Activated T-helper 17 cell treated with anti-CD3 and anti-CD28 coated beads, Interleukin-2, amount 50 U/mL, for 72 hours (primary cell): Measurements from ENCODE around the gene KLHL22. TPM values are rescaled to one million over a fixed set of nuclear protein-coding genes. Genes with fewer than 3 reads are reported as not detected.
"Not testable (repeated sequence)": the region's sequence is repeated elsewhere in the genome, so short reads cannot be mapped to it uniquely, and the experiment has no call there.

Experiments used
- ATAC-seq: fragments of 150-1000 bp; cut with Tn5 transposase; replicated peaks from 2 replicates; pipeline ENCODE4 v1.10.0; 2021; ENCODE audit warnings: mild to moderate bottlenecking, moderate library complexity
- H3K27ac Mint-ChIP-seq: one replicate; pipeline ENCODE4 v1.8.0; 2022; ENCODE audit warnings: mixed read lengths
- H3K27me3 Mint-ChIP-seq: one replicate; pipeline ENCODE4 v1.8.0; 2022; ENCODE audit warnings: mixed read lengths
- H3K36me3 Mint-ChIP-seq: one replicate; pipeline ENCODE4 v1.8.0; 2022; ENCODE audit warnings: low read depth, mild to moderate bottlenecking, mixed read lengths
- H3K4me1 Mint-ChIP-seq: one replicate; pipeline ENCODE4 v1.8.0; 2022; ENCODE audit warnings: mixed read lengths
- H3K4me3 Mint-ChIP-seq: one replicate; pipeline ENCODE4 v1.8.0; 2022; ENCODE audit warnings: mild to moderate bottlenecking, mixed read lengths
- H3K9me3 Mint-ChIP-seq: one replicate; pipeline ENCODE4 v1.8.0; 2022; ENCODE audit warnings: mixed read lengths
- total RNA-seq, 2 donors: library from RNA; stranded (reverse); gene quantifications; one replicate each; pipeline ENCODE4 v1.2.3, GENCODE V29; 2022

KLHL22 gene
- total RNA-seq, 2 donors from 2014 or later = 19.3 to 22.4 TPM

- not testable (repeated sequence) for H3K27me3 Mint-ChIP-seq, ATAC-seq, H3K9me3 Mint-ChIP-seq, H3K36me3 Mint-ChIP-seq, H3K4me1 Mint-ChIP-seq
- Mint-ChIP-seq H3K4me3 (peak overlapping the region; percentile 44), H3K27ac (peak overlapping the region; percentile 12)
These were observed 20.0 kb downstream of the KLHL22 start for GRCh38 chr22:20475569-20475968.

DNA sequence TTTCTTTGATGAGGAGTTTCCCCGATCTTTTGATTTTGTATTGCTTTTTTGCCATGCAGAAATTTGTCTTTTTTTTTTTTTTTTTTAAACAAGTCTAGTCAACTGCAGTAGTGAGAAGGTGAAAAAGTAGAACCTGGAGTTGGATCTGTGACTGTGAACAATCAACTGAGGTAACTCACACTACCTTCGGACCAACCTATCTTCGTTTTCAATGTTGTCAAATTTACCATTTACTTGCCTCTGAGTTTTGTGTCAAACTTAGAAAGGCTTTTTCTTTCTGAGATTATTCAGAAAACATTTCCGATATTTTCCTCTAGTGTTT is 20.5 kb downstream of the KLHL22 start:
- no peaks in the 10 kb centered on the region for H3K27me3 Mint-ChIP-seq
- ATAC-seq = peak; percentile 64
- H3K9me3 Mint-ChIP-seq = no peaks in the 10 kb centered on the region
- peak overlapping the region; percentile 12 for H3K27ac Mint-ChIP-seq
- H3K36me3 Mint-ChIP-seq = peaks cover 6% of the 10 kb centered on the region
- peaks cover 9% of the 10 kb centered on the region for H3K4me1 Mint-ChIP-seq
- peak overlapping the region; percentile 44 for H3K4me3 Mint-ChIP-seq

- Mint-ChIP-seq H3K4me1 (peaks cover 4% of the 10 kb centered on the region), H3K9me3 (no peaks in the 10 kb centered on the region), H3K27me3 (no peaks in the 10 kb centered on the region), H3K4me3 (no peak overlapping the region), H3K36me3 (peaks cover 6% of the 10 kb centered on the region), H3K27ac (peak overlapping the region; percentile 67)
- no peak for ATAC-seq
These were observed 22.8 kb downstream of the KLHL22 start for GRCh38 chr22:20472629-20473442.

DNA sequence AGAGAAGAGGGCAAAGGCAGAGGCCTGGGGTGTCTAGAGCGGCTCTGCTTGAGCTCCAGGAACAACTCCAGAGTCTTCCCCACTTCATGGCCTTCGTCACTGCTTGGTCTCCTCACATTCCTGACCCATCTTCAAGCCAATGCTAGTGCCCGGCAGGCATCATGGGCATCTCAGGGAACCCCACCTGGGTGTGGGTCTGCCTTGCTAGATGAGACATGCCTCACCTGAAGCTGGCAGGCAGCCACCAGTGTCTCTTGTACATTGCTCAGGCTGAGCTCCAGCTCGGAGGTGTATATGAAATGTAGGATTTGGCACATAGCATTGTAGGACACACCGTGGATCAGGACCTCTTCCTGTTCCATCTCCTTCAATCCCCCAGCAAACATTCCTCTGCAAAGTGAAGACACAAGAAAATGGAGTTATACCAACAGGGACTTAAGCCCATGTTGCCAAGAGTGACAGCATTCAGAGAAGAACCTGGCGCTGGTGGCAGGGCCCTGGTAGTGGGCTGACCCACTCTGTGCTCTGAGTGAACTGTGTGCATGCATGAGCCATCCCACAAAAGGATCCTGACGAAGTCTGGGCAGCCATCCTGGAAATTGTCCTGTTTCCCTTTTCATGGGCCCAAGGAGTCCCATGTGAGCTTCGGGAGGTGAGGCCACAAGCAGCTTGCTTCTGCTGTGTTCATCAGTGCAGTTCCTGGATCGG is 24.3 kb downstream of the KLHL22 start:
- no peak overlapping the region for H3K27ac Mint-ChIP-seq
- no peaks in the 10 kb centered on the region for H3K9me3 Mint-ChIP-seq
- H3K4me1 Mint-ChIP-seq = peaks cover 4% of the 10 kb centered on the region
- no peak overlapping the region for H3K4me3 Mint-ChIP-seq
- no peak for ATAC-seq
- no peaks in the 10 kb centered on the region for H3K27me3 Mint-ChIP-seq
- peaks cover 6% of the 10 kb centered on the region for H3K36me3 Mint-ChIP-seq

- H3K4me3 Mint-ChIP-seq, H3K27ac Mint-ChIP-seq, ATAC-seq, H3K36me3 Mint-ChIP-seq, H3K4me1 Mint-ChIP-seq, H3K27me3 Mint-ChIP-seq, H3K9me3 Mint-ChIP-seq: not testable (repeated sequence)
These were observed 25.1 kb downstream of the KLHL22 start for GRCh38 chr22:20470525-20470924.

DNA sequence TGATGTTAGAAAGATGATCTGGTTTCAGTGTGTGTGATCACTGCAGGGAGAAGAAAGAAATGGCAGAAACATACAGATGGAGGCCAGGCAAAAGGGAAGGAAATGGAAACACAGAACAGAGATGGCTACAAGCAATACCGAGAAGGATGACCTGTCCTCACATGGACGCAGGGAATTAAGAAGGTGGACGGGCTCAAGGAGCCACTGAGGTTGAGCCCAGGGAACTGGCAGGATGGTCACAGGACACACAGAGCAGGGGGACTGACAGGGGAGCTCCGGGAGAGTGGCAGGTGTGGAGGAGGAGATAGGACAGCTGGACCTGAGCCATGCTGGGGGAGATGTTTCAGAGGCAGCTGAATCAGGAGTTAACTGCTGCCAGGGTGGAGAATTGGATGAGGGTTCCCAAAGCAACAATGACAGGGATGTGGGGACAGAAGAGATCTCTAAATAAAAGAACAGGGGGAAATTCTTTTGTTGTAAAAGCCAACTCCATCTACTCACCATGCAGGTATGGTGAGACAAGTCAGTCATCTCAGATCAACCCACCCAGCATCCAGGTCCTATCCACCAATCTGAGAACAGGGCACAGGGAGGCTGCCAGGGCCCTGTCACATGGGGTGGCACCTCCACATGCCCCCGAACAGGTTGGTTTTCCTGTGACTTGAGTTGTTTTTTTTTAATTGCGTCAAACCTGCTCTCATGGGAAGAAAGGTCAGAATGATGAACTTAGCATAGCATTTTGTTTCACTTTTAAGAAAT is 26.3 kb downstream of the KLHL22 start:
- Mint-ChIP-seq H3K36me3 (peaks cover 6% of the 10 kb centered on the region), H3K27ac (peak overlapping the region; percentile 5), H3K4me3 (no peak overlapping the region), H3K4me1 (peaks cover 12% of the 10 kb centered on the region), H3K9me3 (no peaks in the 10 kb centered on the region), H3K27me3 (no peaks in the 10 kb centered on the region)
- ATAC-seq = peak; percentile 25

GRCh38 chr22:20466659-20467379 is 28.8 kb downstream of the KLHL22 start:
- Mint-ChIP-seq H3K27ac (peak overlapping the region; percentile 58), H3K36me3 (peaks cover 6% of the 10 kb centered on the region), H3K4me3 (no peak overlapping the region), H3K4me1 (peaks cover 29% of the 10 kb centered on the region), H3K9me3 (no peaks in the 10 kb centered on the region), H3K27me3 (no peaks in the 10 kb centered on the region)
- no peak for ATAC-seq

- H3K4me1 Mint-ChIP-seq = peaks cover 29% of the 10 kb centered on the region
- H3K9me3 Mint-ChIP-seq = no peaks in the 10 kb centered on the region
- H3K27me3 Mint-ChIP-seq = no peaks in the 10 kb centered on the region
- H3K36me3 Mint-ChIP-seq = no peaks in the 10 kb centered on the region
- H3K4me3 Mint-ChIP-seq = peak overlapping the region; percentile 82
- peak; percentile 15 for ATAC-seq
- peak overlapping the region; percentile 46 for H3K27ac Mint-ChIP-seq
These were observed 29.9 kb downstream of the KLHL22 start for GRCh38 chr22:20465759-20466077.

DNA sequence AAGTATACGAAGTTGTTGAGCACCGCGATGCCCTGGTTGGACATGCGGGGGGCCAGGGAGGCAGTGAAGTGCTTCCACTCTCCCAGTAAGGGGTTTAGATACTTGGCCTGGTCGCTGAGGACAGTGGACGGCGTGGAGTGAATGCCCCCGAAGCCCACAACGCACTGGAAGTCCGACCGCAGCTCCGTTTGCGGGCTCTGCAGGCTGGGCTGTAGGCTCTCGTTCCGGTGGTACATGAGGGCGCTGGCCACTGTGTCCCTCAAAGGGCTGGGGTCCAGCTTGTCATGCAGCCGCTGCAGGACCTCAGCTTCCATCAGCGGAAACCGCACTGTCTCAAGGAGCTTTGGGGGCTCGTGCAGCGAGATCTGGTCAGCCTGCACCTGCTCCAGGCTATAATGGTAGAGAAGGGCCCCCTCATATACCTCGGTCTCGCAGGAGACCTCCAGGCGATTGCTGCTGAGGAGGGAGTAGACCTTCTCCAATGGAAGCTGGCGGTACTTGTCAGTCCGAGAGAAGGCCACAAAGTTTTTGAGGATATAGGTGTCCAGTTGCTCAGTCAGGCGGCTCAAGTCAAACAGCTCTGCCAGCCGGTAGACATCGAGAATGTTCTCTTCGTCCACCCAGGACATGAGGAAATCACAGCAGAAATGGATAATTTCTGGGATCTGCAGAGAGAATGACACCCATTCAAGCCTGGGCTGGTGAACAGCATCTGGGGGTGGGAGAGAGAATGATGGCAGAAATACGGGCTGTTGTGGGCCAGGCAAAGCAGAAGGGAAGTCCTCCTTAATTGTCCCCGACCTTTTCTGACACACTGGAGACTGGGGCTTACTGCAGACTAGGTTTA is 30.5 kb downstream of the KLHL22 start:
- H3K4me3 Mint-ChIP-seq = peak overlapping the region; percentile 82
- H3K36me3 Mint-ChIP-seq = no peaks in the 10 kb centered on the region
- H3K9me3 Mint-ChIP-seq = no peaks in the 10 kb centered on the region
- no peaks in the 10 kb centered on the region for H3K27me3 Mint-ChIP-seq
- H3K27ac Mint-ChIP-seq = peak overlapping the region; percentile 96
- peaks cover 29% of the 10 kb centered on the region for H3K4me1 Mint-ChIP-seq
- no peak for ATAC-seq

- peak; percentile 92 for ATAC-seq
- Mint-ChIP-seq H3K36me3 (no peaks in the 10 kb centered on the region), H3K4me3 (peak overlapping the region; percentile 82), H3K27me3 (no peaks in the 10 kb centered on the region), H3K4me1 (peaks cover 29% of the 10 kb centered on the region), H3K27ac (peak overlapping the region; percentile 96), H3K9me3 (no peaks in the 10 kb centered on the region)
These were observed 31.4 kb downstream of the KLHL22 start for GRCh38 chr22:20464096-20464614.

- peak overlapping the region; percentile 82 for H3K4me3 Mint-ChIP-seq
These were observed 32.1 kb downstream of the KLHL22 start for GRCh38 chr22:20463324-20464095.

GRCh38 chr22:20459862-20460261 is 35.7 kb downstream of the KLHL22 start:
- H3K27ac Mint-ChIP-seq = peak overlapping the region; percentile 7
- no peaks in the 10 kb centered on the region for H3K27me3 Mint-ChIP-seq
- peaks cover 31% of the 10 kb centered on the region for H3K4me1 Mint-ChIP-seq
- H3K4me3 Mint-ChIP-seq = no peak overlapping the region
- peaks cover 19% of the 10 kb centered on the region for H3K36me3 Mint-ChIP-seq
- H3K9me3 Mint-ChIP-seq = no peaks in the 10 kb centered on the region
- ATAC-seq = no peak

More at GRCh38 chr22:20463324-20464095, 32.1 kb downstream of the KLHL22 start:
- Mint-ChIP-seq H3K4me1 (peaks cover 29% of the 10 kb centered on the region), H3K27me3 (no peaks in the 10 kb centered on the region), H3K9me3 (no peaks in the 10 kb centered on the region), H3K36me3 (no peaks in the 10 kb centered on the region), H3K27ac (peak overlapping the region; percentile 96)
- peak; percentile 57 for ATAC-seq

DNA sequence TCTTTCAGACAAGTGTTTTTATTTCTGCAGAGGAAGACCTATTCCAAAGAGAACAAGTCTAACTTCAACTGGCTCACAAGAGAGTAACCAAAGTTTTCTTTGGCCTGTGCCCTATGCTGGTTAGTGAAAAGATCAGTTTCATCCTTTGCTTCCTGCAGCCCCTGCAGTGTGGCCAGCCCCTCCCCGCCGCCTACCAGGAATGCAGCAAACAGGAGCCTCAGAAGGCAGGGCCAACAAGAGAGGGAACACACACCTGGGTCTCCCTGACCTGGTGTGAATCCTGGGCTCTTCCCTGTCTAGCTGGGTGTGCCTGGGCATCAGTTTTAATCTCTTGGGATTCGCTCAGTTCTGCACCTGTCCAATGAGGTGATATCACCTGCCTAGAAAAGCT is 36.4 kb downstream of the KLHL22 start:
- ATAC-seq = no peak
- H3K4me3 Mint-ChIP-seq = no peak overlapping the region
- peaks cover 26% of the 10 kb centered on the region for H3K4me1 Mint-ChIP-seq
- no peaks in the 10 kb centered on the region for H3K9me3 Mint-ChIP-seq
- no peaks in the 10 kb centered on the region for H3K27me3 Mint-ChIP-seq
- H3K36me3 Mint-ChIP-seq = peaks cover 23% of the 10 kb centered on the region
- peak overlapping the region; percentile 7 for H3K27ac Mint-ChIP-seq
